Cardiac septum (tissue), 1 donor: ENCODE data around the gene THBS1. TPM values are rescaled to one million over a fixed set of nuclear protein-coding genes. Genes with fewer than 3 reads are reported as not detected.

ENCODE experiments used
- DNase-seq: peaks from one replicate; pipeline ENCODE4 v3.0.0-alpha.2; 2020; ENCODE audit warnings: low spot score
- intact Hi-C: fragments of 100-400 bp; cut with DNase I; formaldehyde crosslinking; loops from one replicate; pipeline ENCODE4 v1.14.0; 2022
- total RNA-seq: library from RNA; stranded (reverse); fragmentation: NEBNext Ultra II Directional; extraction: Animal tissue kit (Norgen Biotek cat#: 25700); gene quantifications from one replicate; pipeline ENCODE4 v1.2.1, GENCODE V29; 2021
- donor health status: DM: no; HTN: no; CAD: no.

THBS1 gene
- total RNA-seq, 1 donor from 2014 or later = 283 TPM

DNA sequence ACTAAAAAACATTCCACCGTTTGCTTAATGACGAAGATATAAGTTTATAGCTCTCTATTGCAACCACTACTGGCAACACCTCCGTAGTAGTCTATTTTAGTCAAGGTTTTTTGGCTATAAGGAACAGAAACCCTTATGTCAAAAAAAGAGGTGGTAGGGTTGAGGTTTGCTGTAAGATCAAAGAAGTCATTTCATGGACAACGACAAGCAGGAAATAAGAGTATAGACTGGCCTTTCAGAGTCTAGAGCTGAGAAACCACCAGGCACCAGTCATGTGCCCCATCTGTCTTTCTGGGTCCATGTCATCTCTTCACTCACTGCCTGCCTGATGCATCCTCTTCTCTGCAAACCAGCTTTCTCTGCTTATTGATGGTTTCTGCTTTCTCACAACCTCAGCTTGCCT, 42.7 kb downstream of the THBS1 start:
- DNase-seq = no peak
- intact Hi-C loops = no loop called here

DNA sequence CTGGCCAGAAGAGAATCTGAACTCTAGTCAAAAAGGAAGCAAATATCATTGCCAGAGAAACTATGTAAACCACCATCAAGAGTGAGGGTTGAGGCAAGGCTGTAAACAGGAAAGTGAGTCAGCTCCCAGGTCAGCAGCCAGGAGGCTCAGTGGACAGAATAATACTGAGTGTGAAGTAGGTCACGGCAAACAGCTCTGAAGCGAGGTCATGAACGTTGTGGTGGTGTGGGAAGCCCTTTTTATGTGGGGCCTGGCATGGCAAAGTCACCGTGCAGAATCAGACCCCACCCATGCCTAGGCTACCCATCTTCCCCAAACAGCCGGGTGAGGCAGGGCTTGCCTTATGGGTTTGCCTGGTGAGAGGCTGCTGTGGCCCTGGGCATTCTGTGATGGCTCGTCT, 43.9 kb downstream of the THBS1 start:
- intact Hi-C loops = no loop called here
- DNase-seq = no peak

DNA sequence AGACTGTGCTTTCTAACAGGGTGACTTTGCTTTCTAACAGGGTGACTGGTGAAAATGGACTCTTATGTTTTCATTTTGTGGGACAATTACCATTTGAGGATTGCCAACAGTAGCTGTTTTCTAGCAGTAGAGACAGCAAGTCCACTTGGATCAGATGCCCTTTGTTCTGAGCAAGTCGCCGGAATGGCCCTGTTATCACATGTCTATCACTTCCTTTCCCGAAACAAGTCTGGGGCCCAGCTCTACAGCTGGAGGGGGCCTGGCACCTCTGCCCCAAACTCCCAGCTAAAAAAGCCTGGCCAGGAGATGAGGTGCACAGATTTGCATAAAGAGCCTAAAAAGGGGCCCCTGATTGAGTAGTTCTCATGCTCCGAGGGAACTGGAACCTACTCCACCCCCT, 44.6 kb downstream of the THBS1 start:
- intact Hi-C loops = no loop called here
- DNase-seq = no peak

DNA sequence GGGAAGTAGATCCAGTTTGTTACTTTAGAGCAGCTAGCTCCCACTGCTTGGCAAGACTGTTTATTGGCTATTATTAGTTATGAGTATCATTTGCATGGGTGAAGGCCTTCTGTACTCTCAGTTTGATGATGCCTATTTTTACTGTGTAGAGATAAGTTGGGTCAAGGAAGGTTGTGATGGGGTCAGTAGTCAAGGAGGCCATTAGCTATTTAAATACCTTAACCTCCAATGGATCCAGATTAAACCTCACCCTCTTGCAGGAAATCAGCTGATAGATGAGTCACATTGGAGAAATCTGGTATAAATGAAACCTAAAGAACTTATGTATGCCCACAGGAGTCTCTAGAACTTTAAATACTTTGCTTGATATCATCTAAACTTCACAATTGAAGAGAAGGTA, 45.0 kb downstream of the THBS1 start:
- no peak for DNase-seq
- intact Hi-C loops = no loop called here

DNA sequence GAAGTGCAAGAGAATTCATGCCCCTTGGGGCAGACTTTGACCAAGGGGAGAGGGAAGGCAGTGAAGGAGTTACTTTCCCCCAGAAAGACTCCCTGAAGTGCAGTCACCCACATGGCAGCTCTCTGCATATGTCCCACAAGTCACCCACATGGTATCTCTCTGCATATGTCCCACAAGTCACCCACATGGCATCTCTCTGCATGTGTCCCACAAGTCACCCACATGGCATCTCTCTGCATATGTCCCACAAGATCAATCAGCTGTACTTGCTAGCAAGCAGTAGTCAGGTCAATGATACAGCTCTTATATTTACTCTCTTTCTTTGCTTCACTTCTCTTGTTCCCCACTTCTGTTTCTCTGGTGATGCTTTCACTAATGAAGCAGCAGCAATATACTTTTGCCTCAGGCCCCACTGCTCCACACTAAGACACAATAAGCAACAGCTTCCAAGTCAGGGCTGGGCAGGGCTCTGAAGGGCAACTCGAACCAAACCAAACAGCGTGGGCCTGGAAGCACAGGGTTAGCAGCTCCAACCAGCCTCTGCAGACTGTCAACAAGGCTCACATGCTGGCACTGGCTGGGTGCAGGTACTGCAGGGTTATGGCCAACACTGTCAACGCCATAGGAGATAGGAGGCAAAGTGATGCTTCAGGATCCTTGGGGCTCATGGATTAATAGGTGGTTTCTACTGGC, 46.7 kb downstream of the THBS1 start:
- DNase-seq = no peak
- intact Hi-C loops = no loop called here

DNA sequence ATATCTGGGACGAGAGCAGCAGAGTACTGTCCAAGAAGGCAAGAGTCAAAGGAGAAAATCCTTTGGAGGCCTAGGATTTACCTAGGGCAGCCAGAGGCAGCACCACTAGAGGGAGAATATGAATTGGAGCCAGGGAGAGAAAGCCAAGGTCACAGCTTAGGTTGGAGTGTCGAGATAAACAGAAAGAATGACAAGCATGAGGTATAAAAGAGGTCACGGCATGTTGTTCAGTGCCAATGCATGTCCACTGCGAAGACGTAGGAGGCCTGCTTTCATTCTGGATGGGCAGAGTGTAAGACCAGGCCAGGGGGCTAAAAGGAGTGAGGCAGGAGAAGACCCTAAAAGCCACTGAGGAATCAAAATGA, 47.2 kb downstream of the THBS1 start:
- intact Hi-C loops = no loop called here

DNA sequence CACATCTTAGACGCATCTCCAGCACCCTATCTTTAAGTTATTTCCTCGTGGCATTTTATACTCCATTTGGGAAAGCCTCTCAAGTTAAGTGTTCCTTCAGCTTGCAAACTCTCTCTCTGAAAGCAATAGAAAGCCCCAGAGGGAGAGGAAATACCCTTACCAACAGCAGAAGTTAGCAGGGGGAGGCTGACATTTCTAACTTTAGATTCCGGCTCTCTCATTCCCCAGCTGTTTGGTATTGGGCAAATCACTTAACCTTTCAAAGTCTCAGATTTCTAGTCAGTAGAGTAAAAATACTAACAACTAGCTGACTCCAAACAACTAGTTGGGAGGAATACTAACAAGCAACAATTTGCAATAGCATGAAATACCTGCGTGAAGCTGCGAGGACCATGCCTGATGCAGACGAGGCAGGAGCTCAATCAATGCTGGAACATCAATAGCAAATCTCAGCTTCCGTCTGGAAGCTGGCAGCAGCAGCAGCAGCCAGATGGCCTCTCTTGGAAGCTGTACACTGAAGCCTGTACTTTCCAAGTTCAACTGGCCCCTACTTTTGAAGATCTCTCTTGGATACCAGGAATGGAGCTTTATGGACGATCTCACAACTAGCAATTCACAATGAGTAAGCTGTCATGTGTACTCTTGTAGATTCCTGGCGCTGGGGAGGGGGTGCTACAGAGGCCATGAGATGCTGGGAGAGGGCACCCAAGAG, 47.8 kb downstream of the THBS1 start:
- intact Hi-C loops = no loop called here
- no peak for DNase-seq

More for the DNA sequence above, 47.2 kb downstream of the THBS1 start:
- no peak for DNase-seq

DNA sequence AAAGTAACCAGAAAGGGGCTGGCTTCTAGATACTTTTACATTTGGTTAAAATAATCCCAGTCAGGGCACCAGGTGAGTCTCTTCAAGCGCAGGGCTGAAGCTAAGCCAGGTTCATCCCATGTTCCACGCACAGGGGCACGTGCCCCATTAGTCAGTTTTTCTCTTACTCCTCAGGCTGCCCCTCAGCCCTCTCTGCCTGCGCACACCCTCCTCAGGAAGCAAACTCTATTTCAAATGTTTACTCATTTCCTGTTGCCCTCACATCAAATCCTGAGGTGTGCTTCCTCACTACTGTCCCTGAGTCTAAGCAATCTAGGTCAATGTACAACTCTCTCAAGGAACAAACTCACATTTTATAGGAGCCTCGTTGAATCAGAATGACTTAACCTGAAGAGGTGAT, 48.5 kb downstream of the THBS1 start:
- DNase-seq = no peak
- intact Hi-C loops = no loop called here

DNA sequence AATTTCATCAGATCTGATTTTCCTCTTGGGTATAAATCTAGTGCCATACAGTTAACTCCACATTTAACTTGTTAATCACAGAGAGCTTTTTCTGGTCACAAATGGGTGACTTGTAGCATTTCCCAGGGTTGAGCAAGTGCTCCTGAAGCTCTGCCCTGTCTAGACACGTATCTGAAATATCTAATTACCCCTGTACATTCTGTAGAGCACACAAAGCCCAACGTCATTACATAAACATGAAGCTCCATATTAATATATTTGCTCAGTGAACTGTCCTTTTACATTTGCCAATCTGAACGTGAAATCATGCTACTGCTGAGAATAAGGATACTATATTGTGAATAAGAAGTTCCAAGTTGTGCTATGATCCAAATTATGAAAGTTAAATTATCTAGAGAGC, 49.0 kb downstream of the THBS1 start:
- no peak for DNase-seq
- intact Hi-C loops = no loop called here

DNA sequence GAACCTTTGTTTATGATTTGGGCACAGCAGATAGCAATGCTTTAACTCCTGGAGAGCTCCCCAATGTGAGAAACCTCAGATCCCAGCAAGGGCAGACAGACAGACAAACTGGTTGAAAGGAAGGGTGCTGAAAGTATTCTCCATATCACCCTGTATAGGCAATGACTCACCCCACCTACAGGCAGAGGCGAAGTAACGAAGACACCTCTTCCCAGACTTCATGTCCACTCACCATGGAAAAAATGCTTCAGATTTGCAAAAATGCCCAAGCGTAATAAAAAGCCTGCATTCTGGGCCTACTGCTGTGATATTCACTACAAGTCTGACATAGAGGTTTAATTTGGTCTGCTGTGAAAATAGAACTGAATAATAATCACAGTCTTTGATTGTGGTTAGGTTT, 50.5 kb downstream of the THBS1 start:
- DNase-seq = no peak
- intact Hi-C loops = no loop called here

DNA sequence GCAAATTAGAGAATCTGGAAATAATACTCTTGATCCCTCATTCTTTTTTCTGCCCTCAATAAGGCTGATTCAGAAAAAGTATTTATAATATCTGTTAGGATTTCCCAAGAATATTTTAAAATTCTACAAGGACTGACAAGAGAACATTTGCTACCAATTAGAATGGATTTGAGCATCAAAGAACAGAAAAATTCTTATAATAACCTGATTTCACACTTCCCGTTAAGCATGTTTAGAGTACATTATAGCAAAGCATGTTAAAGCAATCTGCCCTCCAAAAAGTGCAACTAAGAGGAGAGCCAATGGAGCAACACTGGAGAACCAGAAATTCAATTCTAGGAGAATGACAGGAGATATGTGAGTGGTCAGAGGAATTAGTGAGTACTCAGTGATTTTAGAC, 57.2 kb downstream of the THBS1 start:
- DNase-seq = no peak
- intact Hi-C loops = no loop called here

DNA sequence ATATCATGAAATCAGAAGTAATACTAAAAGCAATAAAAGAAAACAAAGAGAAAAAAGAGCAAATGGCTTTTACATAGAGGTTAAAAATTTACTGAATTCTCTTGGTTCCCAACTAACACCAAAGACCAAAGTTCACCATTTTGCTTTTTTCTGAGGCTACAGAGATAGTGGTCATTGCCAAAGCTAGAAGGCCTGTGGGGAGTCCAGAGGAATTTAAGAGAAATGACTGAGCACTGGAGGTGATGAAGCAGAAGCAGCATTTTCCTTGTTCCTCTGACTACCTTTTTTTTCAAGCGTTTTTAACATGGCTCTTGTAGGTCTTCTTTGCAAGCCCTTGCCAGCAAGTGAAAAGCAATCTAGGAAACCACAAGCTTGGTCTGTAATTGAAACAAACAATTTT, 58.2 kb downstream of the THBS1 start:
- intact Hi-C loops = no loop called here
- no peak for DNase-seq

DNA sequence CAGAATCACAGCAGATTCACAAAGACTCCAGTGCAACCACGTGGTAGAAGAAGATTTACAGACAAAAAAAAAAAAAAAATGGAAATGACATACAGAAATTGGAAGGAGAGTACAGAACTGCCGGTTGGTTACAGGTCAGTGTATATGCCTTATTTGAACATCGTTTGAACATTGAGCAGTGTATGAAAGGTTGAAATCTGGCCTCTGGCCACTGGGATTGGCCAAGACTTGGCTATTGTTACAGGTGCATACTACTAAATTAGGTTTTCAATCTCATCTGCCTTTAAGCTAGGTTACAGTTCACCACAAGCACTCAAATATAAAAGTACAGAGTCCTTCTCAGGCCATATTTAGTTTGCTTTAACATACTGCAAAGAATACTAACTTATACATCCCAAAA, 59.8 kb downstream of the THBS1 start:
- no peak for DNase-seq
- intact Hi-C loops = no loop called here

DNA sequence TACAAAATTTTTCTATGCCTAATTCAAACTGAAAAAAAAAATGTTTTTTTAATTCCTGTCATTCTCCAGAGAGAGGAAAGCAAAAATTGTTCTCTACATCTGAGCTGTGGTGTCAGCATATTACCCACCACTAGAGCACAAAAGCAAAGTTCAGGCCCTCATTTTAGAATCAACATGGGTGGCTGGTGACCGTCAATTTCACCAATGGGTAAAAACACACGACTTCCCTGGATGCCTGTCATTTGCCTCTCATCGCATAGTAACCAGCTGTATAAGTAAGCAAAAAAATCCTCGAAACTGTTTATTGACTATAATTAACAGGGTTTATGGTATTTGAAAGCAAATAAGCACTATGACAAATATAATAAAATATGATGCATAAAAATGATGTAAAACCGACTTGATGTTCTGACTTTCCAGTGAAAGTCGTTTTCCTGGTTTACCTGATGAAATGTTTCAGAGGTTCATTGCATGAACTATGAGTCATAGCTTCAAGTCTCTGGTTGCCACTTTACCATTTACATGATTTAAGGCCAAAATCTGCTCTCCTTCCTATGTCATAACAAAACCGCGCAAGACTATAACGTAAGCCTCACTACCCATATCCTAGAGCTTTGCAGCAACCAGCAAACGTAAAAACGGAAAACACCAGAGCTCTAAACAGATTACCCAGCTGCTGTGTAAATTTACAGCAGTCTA, 60.5 kb downstream of the THBS1 start:
- intact Hi-C loops = no loop called here
- no peak for DNase-seq

DNA sequence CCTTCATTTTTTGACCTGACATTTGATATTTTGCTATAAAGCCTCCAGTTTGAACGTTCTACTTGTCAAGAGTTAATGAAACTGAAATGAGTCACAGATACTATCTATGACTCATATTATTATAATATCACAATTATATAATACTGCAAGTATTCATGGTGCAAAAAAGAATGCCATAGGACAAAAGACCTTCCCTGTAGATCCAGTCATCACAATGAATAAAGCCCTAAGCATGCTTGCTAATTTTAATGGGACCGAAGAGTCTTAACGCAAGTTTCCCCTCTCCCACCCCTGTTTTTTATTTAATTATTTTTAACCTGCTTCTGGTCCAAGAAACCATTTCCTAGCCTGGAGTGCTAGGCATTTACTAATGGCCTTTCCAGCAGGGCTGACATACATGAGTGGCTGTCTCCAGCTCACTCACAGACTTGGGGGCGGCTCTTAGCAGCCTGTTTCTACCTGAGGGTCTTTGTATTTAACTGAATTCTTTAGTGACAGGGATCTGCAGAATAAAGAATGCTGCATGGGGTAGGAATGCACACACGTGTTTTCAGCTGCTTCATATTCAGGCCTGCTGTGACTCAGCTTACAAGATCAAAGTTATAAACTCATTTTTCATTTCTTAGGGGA, 61.2 kb downstream of the THBS1 start:
- intact Hi-C loops = no loop called here

DNA sequence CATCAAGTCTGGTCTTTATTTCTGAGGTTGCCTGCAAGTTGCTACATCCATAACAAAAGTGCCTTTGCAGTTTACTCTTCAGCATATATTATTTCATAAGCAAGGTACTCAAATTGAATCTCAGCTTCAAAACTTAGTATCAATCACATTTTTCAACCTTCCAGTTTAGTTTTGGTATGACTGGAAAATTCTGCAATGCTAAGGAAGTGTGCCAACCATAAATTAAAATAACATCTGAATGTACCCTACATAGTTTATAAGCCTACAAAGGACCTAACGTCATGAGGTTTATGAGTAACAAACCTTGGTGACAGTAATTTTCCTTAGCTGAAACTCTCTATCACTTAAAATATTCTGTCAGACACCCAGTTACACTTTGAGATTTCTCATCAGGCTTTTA, 62.8 kb downstream of the THBS1 start:
- intact Hi-C loops = no loop called here

More for the DNA sequence above, 61.2 kb downstream of the THBS1 start:
- DNase-seq = no peak

DNA sequence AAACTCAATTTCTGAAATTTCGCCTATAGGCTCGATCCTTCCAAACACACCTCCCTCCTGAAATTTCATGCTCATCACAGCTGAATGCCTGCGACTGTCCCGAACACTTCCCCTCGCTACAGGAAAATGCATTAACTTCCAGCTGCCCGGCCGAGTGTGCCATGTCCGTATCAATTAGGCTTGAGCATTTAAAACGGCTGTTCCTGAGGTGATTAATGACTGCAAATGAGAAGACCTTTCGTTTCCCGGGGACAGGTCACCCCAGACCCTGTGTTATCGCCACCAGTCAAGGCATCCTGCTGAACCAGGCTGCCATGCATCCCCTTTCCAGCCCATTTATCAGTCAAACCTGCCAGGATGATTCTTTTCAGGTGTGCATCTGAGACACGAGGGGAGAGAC, 63.3 kb downstream of the THBS1 start:
- intact Hi-C loops = no loop called here
- no peak for DNase-seq

More for the DNA sequence above, 62.8 kb downstream of the THBS1 start:
- no peak for DNase-seq

DNA sequence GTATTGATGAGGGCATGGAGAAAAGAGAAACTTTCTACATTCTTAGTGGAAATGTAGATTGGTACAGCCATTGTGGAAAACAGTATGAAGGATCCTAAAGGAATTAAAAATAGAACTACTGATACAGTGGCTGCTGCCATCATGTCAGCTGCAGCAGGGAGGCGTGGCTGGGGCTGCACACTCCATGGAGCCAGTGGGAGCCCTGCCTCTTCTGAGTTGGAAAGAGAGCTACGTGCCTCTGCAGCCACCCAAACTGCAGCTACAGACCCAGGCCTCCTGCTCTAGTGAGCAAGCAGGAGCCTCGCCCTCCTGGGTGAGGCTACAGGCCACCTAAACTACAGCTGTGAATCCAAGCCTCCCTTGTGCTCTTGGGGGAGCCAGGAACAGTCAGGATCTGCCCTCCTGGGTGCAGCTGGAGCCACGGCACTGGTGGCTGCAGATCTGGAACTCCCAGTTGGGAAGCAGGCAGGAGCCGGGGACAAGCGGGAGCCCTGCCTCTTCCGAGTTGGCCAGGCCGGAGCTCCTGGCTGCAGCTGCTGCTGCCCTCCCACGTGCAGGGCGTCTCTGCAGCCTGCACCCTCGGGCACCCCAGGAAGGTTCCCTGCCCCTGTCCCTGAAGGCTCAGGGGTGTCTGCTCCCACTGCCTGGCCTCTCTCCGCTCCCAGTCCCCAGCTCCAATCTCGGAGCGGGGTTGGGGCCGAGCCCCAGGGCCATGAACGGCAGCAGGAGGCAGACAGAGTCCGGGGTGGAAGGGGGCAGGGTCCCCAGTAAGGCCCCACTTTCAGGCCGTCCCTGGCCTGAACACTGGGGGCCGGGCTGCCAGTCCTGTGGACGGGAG, 64.5 kb downstream of the THBS1 start:
- intact Hi-C loops = no loop called here
- no peak for DNase-seq

DNA sequence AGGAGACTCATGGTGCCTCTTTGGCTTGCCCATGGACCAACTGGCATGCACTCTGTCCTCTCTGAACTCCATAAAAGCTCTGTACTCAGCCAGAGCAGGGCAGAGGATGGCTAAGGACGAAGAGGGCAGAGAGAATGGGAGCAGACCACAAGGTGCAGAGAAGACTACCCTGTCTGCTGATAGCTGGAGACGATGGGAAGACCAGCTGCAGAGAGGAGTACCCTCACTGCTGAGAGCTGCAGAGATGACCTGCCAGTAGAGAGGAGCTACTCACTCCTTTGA, 65.0 kb downstream of the THBS1 start:
- intact Hi-C loops = no loop called here
- DNase-seq = no peak

DNA sequence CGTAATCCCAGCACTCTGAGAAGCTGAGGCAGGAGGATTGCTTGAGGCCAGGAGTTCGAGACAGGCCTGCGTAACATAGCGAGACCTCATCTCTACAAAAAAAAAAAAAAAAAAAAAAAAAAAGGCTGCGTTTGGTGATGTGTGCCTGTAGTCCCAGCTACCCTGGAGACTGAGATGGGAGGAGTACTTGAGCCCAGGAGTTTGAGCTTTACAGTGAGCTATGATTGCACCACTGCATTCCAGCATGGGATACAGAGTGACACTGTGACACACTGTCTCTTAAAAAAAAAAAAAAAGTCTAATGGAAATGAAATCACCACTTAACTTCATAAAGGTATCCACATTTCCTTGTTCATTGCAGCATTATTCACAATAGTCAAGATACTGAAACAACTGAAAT, 65.5 kb downstream of the THBS1 start:
- DNase-seq = no peak
- intact Hi-C loops = no loop called here
